Central memory CD8-positive, alpha-beta T cell (primary cell): Measurements from ENCODE around the gene SMTNL2.
A peak's percentile ranks its signal among the peaks of the same experiment; 100 is the strongest.
"Not testable (repeated sequence)": the region's sequence is repeated elsewhere in the genome, so short reads cannot be mapped to it uniquely, and the experiment has no call there.

Source experiments
- ATAC-seq: fragments of 150-1000 bp; cut with Tn5 transposase; replicated peaks from 2 replicates; pipeline ENCODE4 v1.10.0; 2022; ENCODE audit warnings: mild to moderate bottlenecking, moderate FRiP score, moderate number of reproducible peaks; ENCODE audit not compliant: poor library complexity, severe bottlenecking; ENCODE audit errors: extremely low read depth
- DNase-seq, 2 donors: peaks; one replicate each; pipeline ENCODE4 v3.0.0; 2021; ENCODE audit warnings: low spot score in 2 of 2
- H3K27ac Mint-ChIP-seq: one replicate; pipeline ENCODE4 v1.8.0; 2022; ENCODE audit warnings: low read depth, mild to moderate bottlenecking, moderate library complexity, mixed read lengths
- H3K27me3 Mint-ChIP-seq: one replicate; pipeline ENCODE4 v1.8.0; 2022; ENCODE audit warnings: mixed read lengths
- H3K36me3 Mint-ChIP-seq: one replicate; pipeline ENCODE4 v1.8.0; 2022; ENCODE audit warnings: mild to moderate bottlenecking, moderate library complexity, mixed read lengths; ENCODE audit not compliant: insufficient read depth
- H3K4me1 Mint-ChIP-seq: one replicate; pipeline ENCODE4 v1.8.0; 2022; ENCODE audit warnings: mixed read lengths
- H3K4me3 Mint-ChIP-seq: one replicate; pipeline ENCODE4 v1.8.0; 2022; ENCODE audit warnings: mild to moderate bottlenecking, moderate library complexity, mixed read lengths
- H3K9me3 Mint-ChIP-seq: one replicate; pipeline ENCODE4 v1.8.0; 2022; ENCODE audit warnings: mixed read lengths

The SMTNL2 gene

DNA sequence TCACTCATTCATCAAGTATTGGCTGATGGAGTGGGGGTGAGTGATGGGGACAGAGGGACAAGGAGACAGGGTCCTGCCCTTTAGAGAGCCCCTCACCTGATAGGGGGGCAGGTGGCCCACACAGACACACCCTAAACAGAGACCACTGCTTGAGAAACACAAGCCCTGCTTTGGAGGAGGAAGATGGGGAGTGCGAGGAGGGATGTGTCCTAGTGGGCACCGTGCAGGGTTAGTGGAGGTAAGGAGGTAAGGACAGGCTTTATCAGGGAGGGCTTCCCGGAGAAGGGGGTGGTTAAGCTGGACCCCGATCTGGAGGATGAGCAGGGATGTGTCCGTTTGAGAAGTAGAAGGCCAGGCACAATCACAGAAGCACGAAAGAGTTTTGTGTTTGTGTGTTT lies 8.2 kb upstream of the SMTNL2 start:
- ATAC-seq (no peak), DNase-seq (no peak)
- H3K27ac Mint-ChIP-seq, result no peak overlapping the region
- no peaks in the 10 kb centered on the region for H3K36me3 Mint-ChIP-seq
- H3K27me3 Mint-ChIP-seq, result peaks cover 6% of the 10 kb centered on the region
- peaks cover 6% of the 10 kb centered on the region for H3K4me1 Mint-ChIP-seq
- H3K9me3 Mint-ChIP-seq, result no peaks in the 10 kb centered on the region
- H3K4me3 Mint-ChIP-seq, result no peak overlapping the region

- no peaks in the 10 kb centered on the region for H3K36me3 Mint-ChIP-seq
- no peak for ATAC-seq
- no peak for DNase-seq
- no peaks in the 10 kb centered on the region for H3K9me3 Mint-ChIP-seq
- no peak overlapping the region for H3K27ac Mint-ChIP-seq
- H3K4me1 Mint-ChIP-seq, result peaks cover 6% of the 10 kb centered on the region
- no peak overlapping the region for H3K4me3 Mint-ChIP-seq
- H3K27me3 Mint-ChIP-seq, result peaks cover 13% of the 10 kb centered on the region
These were observed 7.5 kb upstream of the SMTNL2 start for GRCh38 chr17:4576729-4577322.

DNA sequence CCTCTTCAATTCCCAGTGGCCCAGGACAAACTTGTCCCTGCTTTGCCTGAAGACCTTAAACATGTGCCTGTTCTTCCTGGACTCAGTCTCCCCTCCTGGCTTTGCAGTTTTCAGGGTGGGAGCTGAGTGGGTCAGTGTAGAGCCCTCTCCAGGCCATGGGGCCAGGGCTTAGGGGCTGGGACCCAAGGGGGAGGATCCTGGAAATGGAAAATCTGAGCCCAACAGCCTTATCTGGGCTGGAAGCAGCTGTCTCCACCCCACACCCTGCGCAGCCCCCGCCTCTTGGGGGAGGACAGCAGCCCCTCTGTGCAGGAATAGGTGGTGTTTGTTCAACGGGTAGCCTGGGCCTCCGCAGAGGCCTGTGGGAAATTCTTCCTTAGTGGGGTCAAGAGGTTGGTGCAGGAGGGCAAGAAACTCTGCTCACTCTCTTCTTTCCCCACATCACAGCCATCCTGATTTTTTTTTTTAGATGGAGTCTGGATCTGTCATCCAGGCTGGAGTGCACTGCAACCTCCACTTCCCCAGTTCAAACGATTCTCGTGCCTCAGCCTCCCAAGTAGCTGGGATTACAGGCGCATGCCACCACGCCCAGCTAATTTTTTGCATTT lies 6.8 kb upstream of the SMTNL2 start:
- H3K27ac Mint-ChIP-seq, result no peak overlapping the region
- H3K4me3 Mint-ChIP-seq, result no peak overlapping the region
- H3K9me3 Mint-ChIP-seq, result no peaks in the 10 kb centered on the region
- ATAC-seq, result no peak
- DNase-seq, result no peak
- H3K36me3 Mint-ChIP-seq, result no peaks in the 10 kb centered on the region
- H3K4me1 Mint-ChIP-seq, result peaks cover 6% of the 10 kb centered on the region
- H3K27me3 Mint-ChIP-seq, result peaks cover 19% of the 10 kb centered on the region

- H3K9me3 Mint-ChIP-seq, H3K4me1 Mint-ChIP-seq, H3K27ac Mint-ChIP-seq, H3K4me3 Mint-ChIP-seq, ATAC-seq, H3K36me3 Mint-ChIP-seq, DNase-seq: not testable (repeated sequence)
- peaks cover 28% of the 10 kb centered on the region for H3K27me3 Mint-ChIP-seq
These were observed 6.0 kb upstream of the SMTNL2 start for GRCh38 chr17:4578349-4578748.

- Mint-ChIP-seq H3K36me3 (no peaks in the 10 kb centered on the region), H3K9me3 (no peaks in the 10 kb centered on the region), H3K4me1 (peaks cover 6% of the 10 kb centered on the region), H3K27ac (no peak overlapping the region), H3K4me3 (no peak overlapping the region), H3K27me3 (peaks cover 35% of the 10 kb centered on the region)
- ATAC-seq (no peak), DNase-seq (no peak)
These were observed 4.7 kb upstream of the SMTNL2 start for GRCh38 chr17:4579678-4580077.

DNA sequence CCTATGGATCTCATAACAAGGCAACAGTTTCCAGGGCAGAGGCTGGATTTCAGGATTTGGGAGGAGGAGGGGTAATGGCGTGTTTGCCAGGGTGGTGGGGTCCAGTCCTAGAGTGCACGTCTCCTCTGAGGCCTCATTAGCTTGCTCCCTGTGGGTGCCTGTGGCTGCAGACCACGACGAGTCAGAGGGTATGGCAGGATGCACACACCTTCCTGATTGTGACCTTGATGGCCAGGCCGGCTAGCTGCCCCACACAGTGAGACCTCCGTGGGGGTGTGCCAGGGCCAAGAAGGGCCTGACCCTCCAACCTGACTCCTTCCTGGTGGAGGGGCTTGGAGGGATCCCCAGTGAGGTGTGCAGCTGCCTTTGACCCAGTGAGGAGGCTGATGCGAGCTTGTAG lies 4.0 kb upstream of the SMTNL2 start:
- no peak overlapping the region for H3K27ac Mint-ChIP-seq
- H3K4me3 Mint-ChIP-seq, result no peak overlapping the region
- H3K36me3 Mint-ChIP-seq, result no peaks in the 10 kb centered on the region
- no peaks in the 10 kb centered on the region for H3K9me3 Mint-ChIP-seq
- peaks cover 10% of the 10 kb centered on the region for H3K4me1 Mint-ChIP-seq
- DNase-seq (no peak), ATAC-seq (no peak)
- H3K27me3 Mint-ChIP-seq, result peaks cover 40% of the 10 kb centered on the region

DNA sequence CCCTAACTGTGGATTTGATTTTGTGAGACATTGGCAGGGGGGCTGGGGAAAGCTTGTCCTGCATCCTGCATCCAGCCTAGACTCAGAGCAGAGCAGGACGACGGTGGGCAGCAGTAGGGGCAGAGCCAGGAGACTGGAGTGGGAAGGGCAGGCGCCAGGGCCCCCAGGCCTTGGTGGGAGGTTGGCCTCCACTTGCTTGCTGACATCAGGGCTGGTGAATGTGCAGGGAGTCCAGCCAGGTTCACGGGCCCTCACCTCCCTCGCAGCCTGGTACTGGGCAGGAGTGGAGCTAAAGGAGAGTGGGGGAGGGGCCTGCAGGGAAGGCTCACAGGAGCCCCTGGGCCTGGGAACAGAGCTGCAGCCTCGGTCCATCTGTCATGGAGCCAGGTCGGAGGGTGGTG lies 2.2 kb upstream of the SMTNL2 start:
- Mint-ChIP-seq H3K36me3 (no peaks in the 10 kb centered on the region), H3K27me3 (peaks cover 58% of the 10 kb centered on the region), H3K27ac (no peak overlapping the region), H3K4me3 (no peak overlapping the region), H3K9me3 (no peaks in the 10 kb centered on the region), H3K4me1 (peaks cover 11% of the 10 kb centered on the region)
- ATAC-seq (no peak), DNase-seq (no peak)

GRCh38 chr17:4582691-4583090 lies 1.6 kb upstream of the SMTNL2 start:
- H3K4me3 Mint-ChIP-seq, result no peak overlapping the region
- H3K36me3 Mint-ChIP-seq, result no peaks in the 10 kb centered on the region
- no peak for ATAC-seq
- no peak overlapping the region for H3K27ac Mint-ChIP-seq
- no peak for DNase-seq
- H3K9me3 Mint-ChIP-seq, result no peaks in the 10 kb centered on the region
- H3K27me3 Mint-ChIP-seq, result peaks cover 60% of the 10 kb centered on the region
- peaks cover 11% of the 10 kb centered on the region for H3K4me1 Mint-ChIP-seq

- peaks cover 60% of the 10 kb centered on the region for H3K27me3 Mint-ChIP-seq
These were observed 1.1 kb upstream of the SMTNL2 start for GRCh38 chr17:4583206-4583605.

GRCh38 chr17:4583782-4584100 lies 588 bp upstream of the SMTNL2 start:
- Mint-ChIP-seq H3K4me1 (peaks cover 11% of the 10 kb centered on the region), H3K27ac (no peak overlapping the region), H3K36me3 (peaks cover 2% of the 10 kb centered on the region), H3K9me3 (no peaks in the 10 kb centered on the region), H3K27me3 (peaks cover 65% of the 10 kb centered on the region), H3K4me3 (peak overlapping the region; percentile 71)
- DNase-seq (no peak), ATAC-seq (no peak)

More at GRCh38 chr17:4583206-4583605, 1.1 kb upstream of the SMTNL2 start:
- peaks cover 11% of the 10 kb centered on the region for H3K4me1 Mint-ChIP-seq
- peaks cover under 1% of the 10 kb centered on the region for H3K36me3 Mint-ChIP-seq
- peak overlapping the region; percentile 71 for H3K4me3 Mint-ChIP-seq
- no peaks in the 10 kb centered on the region for H3K9me3 Mint-ChIP-seq
- DNase-seq (no peak), ATAC-seq (no peak)
- no peak overlapping the region for H3K27ac Mint-ChIP-seq

GRCh38 chr17:4584917-4585637 lies 748 bp downstream of the SMTNL2 start:
- peaks cover 2% of the 10 kb centered on the region for H3K36me3 Mint-ChIP-seq
- H3K4me1 Mint-ChIP-seq, result peaks cover 11% of the 10 kb centered on the region
- DNase-seq (no peak), ATAC-seq (no peak)
- H3K27ac Mint-ChIP-seq, result no peak overlapping the region
- H3K4me3 Mint-ChIP-seq, result peak overlapping the region; percentile 63
- H3K27me3 Mint-ChIP-seq, result peaks cover 76% of the 10 kb centered on the region
- H3K9me3 Mint-ChIP-seq, result no peaks in the 10 kb centered on the region

DNA sequence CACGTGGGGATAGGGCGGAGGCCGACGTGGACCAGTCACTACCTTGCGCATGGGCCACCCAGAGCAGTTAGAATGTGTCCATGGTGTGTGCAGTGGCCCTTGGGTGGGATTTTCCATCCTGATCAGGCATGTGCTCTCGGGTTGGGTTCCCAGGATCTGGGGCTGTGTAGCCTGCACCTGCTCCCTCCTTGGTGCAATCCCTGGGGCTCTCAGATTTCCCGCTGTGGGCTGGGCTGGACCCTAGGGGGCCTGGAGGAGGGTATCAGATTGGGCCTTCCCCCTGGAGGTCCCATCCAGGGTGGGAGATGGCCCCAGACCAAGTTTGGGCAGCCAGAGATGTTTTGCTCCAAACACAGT lies 1.3 kb downstream of the SMTNL2 start:
- Mint-ChIP-seq H3K4me3 (peak overlapping the region; percentile 63), H3K9me3 (no peaks in the 10 kb centered on the region), H3K36me3 (peaks cover 2% of the 10 kb centered on the region), H3K27ac (no peak overlapping the region), H3K4me1 (peaks cover 11% of the 10 kb centered on the region), H3K27me3 (peaks cover 81% of the 10 kb centered on the region)
- DNase-seq (no peak), ATAC-seq (no peak)

- no peak for ATAC-seq
- Mint-ChIP-seq H3K36me3 (peaks cover 2% of the 10 kb centered on the region), H3K27ac (no peak overlapping the region), H3K27me3 (peaks cover 81% of the 10 kb centered on the region), H3K9me3 (no peaks in the 10 kb centered on the region), H3K4me3 (no peak overlapping the region), H3K4me1 (peaks cover 11% of the 10 kb centered on the region)
- no peak for DNase-seq
These were observed 1.7 kb downstream of the SMTNL2 start for GRCh38 chr17:4586043-4586442.
